ENCODE measurements around the gene ANO1. TPM values are rescaled to one million over a fixed set of nuclear protein-coding genes. Genes with fewer than 3 reads are reported as not detected.

The ANO1 gene
- total RNA-seq, 4 donors from 2014 or later = 25.3 to 107 (median 48.8) TPM

GRCh38 chr11:70068950-70069349, 9.2 kb upstream of the ANO1 start:
- Histone ChIP-seq H3K36me3 (no peaks in the 10 kb centered on the region), H3K4me1 (peaks cover 0 to 10% (median 2%) of the 10 kb centered on the region in 4 donors), H3K9me3 (no peaks in the 10 kb centered on the region), H3K27me3 (peaks cover 0 to 89% (median 2%) of the 10 kb centered on the region in 4 donors), H3K4me3 (no peak overlapping the region), H3K27ac (replicated peaks in 1 of 4) (no peak overlapping the region)
- TF ChIP-seq POLR2AphosphoS5 (IDR thresholded peaks at IDR 0.05) (no peak), EP300 (IDR thresholded peaks at IDR 0.05) (no peak), POLR2A (IDR thresholded peaks at IDR 0.05; ENCODE audit: low read depth) (no peak), CTCF (IDR thresholded peaks at IDR 0.05) (no peak)
- intact Hi-C loops (cut with DNase I) = no loop called here
- 85% methylated on average over 2 of the region's 2 CpGs for WGBS
- DNase-seq (ENCODE audit: extremely low spot score) = no peak

- TF ChIP-seq CTCF (IDR thresholded peaks at IDR 0.05) (no peak), EP300 (IDR thresholded peaks at IDR 0.05) (no peak), POLR2AphosphoS5 (IDR thresholded peaks at IDR 0.05) (no peak), POLR2A (IDR thresholded peaks at IDR 0.05; ENCODE audit: low read depth) (no peak)
- intact Hi-C loops (cut with DNase I) = no loop called here
These were observed 7.4 kb upstream of the ANO1 start for GRCh38 chr11:70070706-70071105.

GRCh38 chr11:70071996-70072395, 6.1 kb upstream of the ANO1 start:
- peaks cover 0 to 94% (median 3%) of the 10 kb centered on the region in 4 donors for H3K27me3 ChIP-seq
- WGBS = 92% methylated on average over 12 of the region's 12 CpGs
- peaks cover 0 to 10% (median 2%) of the 10 kb centered on the region in 4 donors for H3K4me1 ChIP-seq
- H3K36me3 ChIP-seq = no peaks in the 10 kb centered on the region
- H3K9me3 ChIP-seq = no peaks in the 10 kb centered on the region
- no peak for DNase-seq (ENCODE audit: extremely low spot score)
- intact Hi-C loops (cut with DNase I) = no loop called here
- TF ChIP-seq POLR2A (IDR thresholded peaks at IDR 0.05; ENCODE audit: low read depth) (no peak), CTCF (IDR thresholded peaks at IDR 0.05) (no peak), POLR2AphosphoS5 (IDR thresholded peaks at IDR 0.05) (no peak), EP300 (IDR thresholded peaks at IDR 0.05) (no peak)
- H3K4me3 ChIP-seq = no peak overlapping the region
- H3K27ac ChIP-seq (replicated peaks in 1 of 4) = no peak overlapping the region

More at GRCh38 chr11:70070706-70071105, 7.4 kb upstream of the ANO1 start:
- H3K4me1 ChIP-seq = peaks cover 0 to 10% (median 2%) of the 10 kb centered on the region in 4 donors
- H3K9me3 ChIP-seq = no peaks in the 10 kb centered on the region
- H3K4me3 ChIP-seq = no peak overlapping the region
- H3K27ac ChIP-seq (replicated peaks in 1 of 4) = no peak overlapping the region
- H3K36me3 ChIP-seq = no peaks in the 10 kb centered on the region
- no peak for DNase-seq (ENCODE audit: extremely low spot score)
- H3K27me3 ChIP-seq = peaks cover 0 to 94% (median 4%) of the 10 kb centered on the region in 4 donors
- 93% methylated on average over 9 of the region's 9 CpGs for WGBS

GRCh38 chr11:70072461-70072860, 5.7 kb upstream of the ANO1 start:
- Histone ChIP-seq H3K27me3 (peaks cover 0 to 95% (median 5%) of the 10 kb centered on the region in 4 donors), H3K4me1 (peaks cover 0 to 10% (median 2%) of the 10 kb centered on the region in 4 donors), H3K36me3 (no peaks in the 10 kb centered on the region), H3K9me3 (no peaks in the 10 kb centered on the region), H3K27ac (replicated peaks in 1 of 4) (no peak overlapping the region), H3K4me3 (no peak overlapping the region)
- intact Hi-C loops (cut with DNase I) = no loop called here
- 83% methylated on average over 11 of the region's 12 CpGs for WGBS
- DNase-seq (ENCODE audit: extremely low spot score) = no peak
- TF ChIP-seq EP300 (IDR thresholded peaks at IDR 0.05) = no peak
- TF ChIP-seq CTCF (IDR thresholded peaks at IDR 0.05) = no peak
- no peak for TF ChIP-seq POLR2A (IDR thresholded peaks at IDR 0.05; ENCODE audit: low read depth)
- TF ChIP-seq POLR2AphosphoS5 (IDR thresholded peaks at IDR 0.05) = no peak

All from esophagus muscularis mucosa (tissue), 4 donors.